Adrenal gland (tissue), 5 donors: ENCODE measurements around the gene FBXL17.

Experiments
- POLR2A ChIP-seq, 2 donors: fragments of 450-650 bp; IDR thresholded peaks; one replicate each; pipeline ENCODE4 v1.6.1; 2017; ENCODE audit warnings: antibody characterized with exemption in 2 of 2, mild to moderate bottlenecking in 2 of 2, moderate library complexity in 1 of 2
- TF ChIP-seq, protein P1 (sequence below), 6 experiments: fragments of 450-650 bp in 4 of 6; fragments of 200-600 bp in 2 of 6; sonication (generic) in 1 of 6; IDR thresholded peaks; 1 replicate in 5 of 6; 2 replicates in 1 of 6; pipeline versions ENCODE4 v1.5.1 to v1.8.0; 2016 to 2021; ENCODE audit warnings: antibody characterized with exemption in 6 of 6, mild to moderate bottlenecking in 2 of 6, moderate library complexity in 1 of 6
- donor health status: DM: no; HTN: no; CAD: no.

DNA sequence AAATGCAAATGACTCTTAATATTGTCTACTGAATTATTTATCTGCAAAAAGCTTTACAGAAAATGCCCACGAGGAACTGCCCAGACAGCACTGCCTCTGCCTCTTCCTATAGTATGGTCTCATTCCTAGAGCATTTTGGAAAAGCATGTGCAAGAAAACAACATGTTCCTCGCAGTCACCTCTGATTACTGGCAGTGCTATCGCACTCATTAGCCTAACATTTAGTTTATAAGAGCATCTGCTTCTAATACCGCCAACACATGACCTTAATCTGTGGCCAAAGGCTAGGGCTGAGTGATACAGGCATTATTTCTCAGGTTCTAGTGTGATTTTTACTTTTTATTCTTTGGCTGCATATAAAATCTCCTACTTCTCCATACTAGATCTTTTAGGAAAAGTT is 259.2 kb downstream of the FBXL17 start:
- no peak for TF ChIP-seq POLR2A (IDR thresholded peaks at IDR 0.05)
- TF ChIP-seq, protein P1, sequence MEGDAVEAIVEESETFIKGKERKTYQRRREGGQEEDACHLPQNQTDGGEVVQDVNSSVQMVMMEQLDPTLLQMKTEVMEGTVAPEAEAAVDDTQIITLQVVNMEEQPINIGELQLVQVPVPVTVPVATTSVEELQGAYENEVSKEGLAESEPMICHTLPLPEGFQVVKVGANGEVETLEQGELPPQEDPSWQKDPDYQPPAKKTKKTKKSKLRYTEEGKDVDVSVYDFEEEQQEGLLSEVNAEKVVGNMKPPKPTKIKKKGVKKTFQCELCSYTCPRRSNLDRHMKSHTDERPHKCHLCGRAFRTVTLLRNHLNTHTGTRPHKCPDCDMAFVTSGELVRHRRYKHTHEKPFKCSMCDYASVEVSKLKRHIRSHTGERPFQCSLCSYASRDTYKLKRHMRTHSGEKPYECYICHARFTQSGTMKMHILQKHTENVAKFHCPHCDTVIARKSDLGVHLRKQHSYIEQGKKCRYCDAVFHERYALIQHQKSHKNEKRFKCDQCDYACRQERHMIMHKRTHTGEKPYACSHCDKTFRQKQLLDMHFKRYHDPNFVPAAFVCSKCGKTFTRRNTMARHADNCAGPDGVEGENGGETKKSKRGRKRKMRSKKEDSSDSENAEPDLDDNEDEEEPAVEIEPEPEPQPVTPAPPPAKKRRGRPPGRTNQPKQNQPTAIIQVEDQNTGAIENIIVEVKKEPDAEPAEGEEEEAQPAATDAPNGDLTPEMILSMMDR (IDR thresholded peaks at IDR 0.05), result no peak
